A172 (cell line): ENCODE results near the gene TAS2R1. TPM values are rescaled to one million over a fixed set of nuclear protein-coding genes. Genes with fewer than 3 reads are reported as not detected.

Source experiments
- DNase-seq: peaks from one replicate; pipeline ENCODE4 v3.0.0-alpha.2; 2015; ENCODE audit warnings: low spot score
- total RNA-seq: library from RNA; depleted of rRNA; stranded (reverse); fragments of >200 nt; shearing (Covaris generic); gene quantifications from 2 replicates; pipeline ENCODE4 v1.2.3, GENCODE V29; 2014; rRNA removed

Gene TAS2R1, protein sequence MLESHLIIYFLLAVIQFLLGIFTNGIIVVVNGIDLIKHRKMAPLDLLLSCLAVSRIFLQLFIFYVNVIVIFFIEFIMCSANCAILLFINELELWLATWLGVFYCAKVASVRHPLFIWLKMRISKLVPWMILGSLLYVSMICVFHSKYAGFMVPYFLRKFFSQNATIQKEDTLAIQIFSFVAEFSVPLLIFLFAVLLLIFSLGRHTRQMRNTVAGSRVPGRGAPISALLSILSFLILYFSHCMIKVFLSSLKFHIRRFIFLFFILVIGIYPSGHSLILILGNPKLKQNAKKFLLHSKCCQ
- not detected in 2 replicates for total RNA-seq

DNA sequence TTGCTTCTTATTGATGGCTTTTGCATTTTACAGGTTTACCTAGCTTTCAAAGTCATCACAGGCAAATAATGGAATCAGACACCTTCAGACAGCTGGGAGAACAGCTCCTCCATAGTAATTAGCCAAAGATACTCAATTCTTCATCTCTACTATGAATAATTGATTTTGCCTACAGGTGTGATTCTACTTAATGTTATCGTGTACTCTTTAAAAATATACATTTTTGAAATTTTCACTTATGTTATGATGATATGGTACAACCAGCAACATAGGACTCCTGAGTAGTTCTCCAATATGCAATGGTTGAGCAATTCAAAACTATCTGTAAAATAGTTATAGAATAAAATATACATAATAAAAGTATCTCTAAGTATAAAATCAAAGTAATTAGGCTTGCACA, at the start of gene TAS2R1:
Gene TAS2R1 (minus strand): TSS at position 101 of the 400 bp plus-strand sequence. CDS start 319 bp downstream, outside the sequence.
- DNase-seq: no peak

DNA sequence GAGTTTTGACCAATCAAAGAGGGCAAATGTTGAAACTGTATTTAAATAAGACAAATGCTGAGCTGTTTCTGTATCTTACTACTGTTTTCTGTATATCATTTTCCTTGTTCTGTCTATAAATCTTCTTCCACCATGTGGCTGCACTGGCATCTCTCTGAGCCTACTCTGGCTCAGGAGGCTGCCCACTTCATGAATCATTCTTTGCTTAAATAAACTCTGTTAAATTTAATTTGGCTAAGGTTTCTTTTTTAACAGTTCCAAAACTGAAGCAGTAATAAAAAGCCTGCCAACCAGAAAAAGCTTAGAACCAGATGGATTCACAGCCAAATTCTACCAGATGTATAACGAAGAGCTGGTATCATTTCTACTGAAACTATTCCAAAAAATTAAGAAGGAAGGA, 40.2 kb upstream of the TAS2R1 start:
- DNase-seq: no peak

DNA sequence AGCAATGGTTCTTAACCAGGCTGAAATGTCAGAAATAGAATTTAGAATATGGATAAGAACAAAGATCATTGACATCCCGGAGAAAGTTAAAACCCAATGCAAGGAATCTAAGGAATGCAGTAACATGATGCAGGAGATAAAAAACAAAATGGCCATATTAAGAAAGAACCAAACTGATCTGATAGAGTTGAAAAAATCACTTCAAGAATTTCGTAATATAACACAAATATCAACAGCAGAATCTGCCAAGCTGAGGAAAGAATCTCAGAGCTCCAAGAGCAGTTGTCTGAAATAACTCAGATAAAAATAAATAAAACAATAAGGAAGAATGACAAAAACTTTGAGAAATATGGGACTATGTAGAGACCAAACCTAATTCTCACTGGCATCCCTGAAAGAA, 37.8 kb upstream of the TAS2R1 start:
- DNase-seq: no peak

DNA sequence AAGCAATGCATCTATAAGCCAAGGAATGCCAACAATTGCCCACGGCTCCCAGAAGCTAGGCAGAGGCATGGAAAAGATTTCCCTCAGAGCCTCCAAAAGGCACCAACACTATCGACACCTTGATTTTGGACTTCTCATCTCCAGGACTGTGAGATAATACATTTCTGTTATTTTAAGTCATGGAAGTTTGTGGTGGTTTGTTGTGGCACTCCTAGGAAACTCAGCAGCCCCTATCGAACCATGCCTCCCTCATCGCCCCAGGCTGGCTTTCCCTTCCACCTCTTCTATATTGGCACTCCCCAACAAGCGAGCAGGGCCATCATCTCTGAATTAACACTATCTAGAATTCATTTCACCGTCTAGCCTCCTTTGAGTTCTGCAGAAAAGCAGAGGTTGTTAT, 33.7 kb upstream of the TAS2R1 start:
- no peak for DNase-seq

DNA sequence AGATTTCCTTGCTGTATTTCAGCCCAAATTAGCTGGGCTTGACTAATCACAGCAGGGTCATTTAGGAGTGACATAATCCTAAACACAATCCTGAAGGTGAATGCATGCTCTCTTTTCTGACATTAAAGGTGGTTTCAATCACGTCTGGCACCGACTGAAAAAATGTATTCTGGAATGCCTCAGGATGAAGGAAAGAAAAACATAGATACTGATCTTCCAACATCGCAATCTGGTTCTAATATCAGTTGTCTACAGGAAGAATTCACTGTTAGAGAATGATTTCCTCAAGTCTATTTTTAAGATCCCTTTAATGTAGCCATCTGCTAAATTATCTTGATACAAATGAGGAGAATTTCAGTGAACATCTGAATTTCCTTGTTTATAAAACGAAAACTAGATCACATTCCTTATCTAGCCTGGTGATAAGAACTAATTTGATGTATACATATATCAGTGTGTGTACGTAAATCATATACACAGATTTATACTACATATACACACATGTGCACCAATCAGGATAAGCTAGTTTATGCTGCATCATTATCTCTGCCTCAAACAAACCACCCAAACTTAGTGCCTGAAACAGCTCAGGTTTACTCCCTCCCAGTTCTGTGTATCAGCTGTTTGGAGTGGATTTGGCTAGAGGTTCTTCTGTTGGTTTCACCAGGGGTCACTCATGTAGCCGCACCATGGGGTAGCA, 31.3 kb upstream of the TAS2R1 start:
- no peak for DNase-seq

DNA sequence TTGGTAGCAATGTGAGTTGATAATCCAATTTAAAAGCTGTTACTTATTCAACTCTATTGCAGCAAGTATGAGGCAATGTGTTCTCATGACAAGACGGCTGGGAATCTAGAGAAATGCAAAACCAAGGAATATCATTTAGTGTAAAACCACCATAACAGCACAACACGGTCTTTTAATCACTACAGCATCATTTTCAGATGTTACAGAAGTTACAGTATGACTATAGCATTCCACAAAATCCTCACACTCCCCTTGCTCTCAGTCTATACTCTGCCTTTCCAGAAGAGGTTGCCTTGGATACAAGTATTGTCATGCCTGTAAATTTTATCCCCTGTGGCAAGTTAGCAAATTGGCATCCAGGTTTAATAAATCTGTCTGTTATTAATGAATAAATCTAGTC, 28.6 kb upstream of the TAS2R1 start:
- DNase-seq: no peak

DNA sequence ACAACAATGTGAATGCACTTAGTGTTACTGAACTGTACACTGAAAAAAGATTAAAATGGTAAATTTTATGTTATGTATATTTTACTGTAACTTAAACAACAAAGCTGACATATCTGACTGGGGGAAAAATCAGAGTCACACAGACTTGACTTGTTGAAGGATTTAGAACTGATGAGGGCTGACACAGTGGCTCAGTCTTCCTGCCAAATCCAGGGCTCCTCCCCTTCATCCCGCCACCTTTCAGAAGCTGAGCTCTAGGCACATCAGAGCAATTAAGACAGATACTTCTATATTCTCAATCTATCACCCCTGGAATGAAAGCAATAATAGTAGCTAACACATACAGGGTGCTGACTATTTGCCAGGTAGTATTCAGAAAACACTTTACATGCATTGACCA, 27.7 kb upstream of the TAS2R1 start:
- DNase-seq: no peak

DNA sequence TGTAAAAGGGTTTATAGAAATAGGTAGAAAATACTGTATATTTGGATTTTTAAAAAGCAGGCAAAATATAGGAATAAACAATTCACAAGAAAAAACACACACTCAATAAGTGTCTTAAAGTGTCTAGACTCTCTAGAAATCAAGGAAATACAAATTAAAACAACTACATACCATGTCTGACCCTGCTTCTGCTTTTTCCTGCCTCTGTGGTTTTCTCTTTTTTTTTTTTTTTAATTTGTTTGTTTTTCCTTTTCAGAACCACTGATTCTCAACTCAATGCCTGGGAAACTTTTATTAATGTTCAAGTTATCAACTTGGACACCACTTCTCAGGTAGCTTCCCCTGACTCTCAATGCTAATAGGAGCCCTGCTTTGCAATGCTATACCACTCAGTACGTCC, 25.5 kb upstream of the TAS2R1 start:
- DNase-seq: no peak

DNA sequence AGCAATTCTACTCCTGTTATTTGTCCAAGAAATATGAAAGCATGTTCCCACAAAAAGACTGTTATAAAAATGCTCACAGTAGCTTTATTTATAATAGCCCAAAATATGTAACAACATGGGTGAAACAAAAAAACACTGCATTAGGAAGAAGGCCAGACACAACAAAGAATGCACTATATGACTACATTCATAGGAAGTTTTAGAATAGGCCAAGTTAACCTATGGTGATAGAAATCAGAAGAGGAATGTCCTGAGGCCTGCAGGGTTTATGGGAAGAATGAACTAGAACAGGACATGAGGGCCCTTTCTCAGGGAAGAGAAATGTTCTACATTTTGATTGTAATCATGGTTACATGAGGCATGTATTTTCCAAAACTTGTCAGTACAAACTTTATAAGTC, 24.7 kb upstream of the TAS2R1 start:
- no peak for DNase-seq

DNA sequence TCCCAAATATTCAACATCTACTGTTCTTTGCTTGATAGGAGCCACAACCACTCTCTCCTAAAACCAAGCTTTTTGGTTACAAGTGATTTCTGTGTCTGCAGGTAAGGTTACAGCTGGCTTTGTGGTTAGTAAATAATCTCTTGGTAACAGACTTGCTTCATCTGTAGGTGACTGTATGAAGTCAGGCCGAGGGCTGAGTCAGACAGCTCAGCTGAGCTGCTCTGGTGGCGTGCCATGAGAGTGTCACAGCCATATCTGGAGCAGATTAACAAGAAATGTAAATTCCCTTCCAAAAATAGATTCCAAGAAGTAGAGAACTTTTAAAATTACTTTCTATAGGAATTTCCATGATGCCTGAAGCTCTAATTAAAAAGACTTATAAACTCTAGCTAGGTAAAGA, 23.7 kb upstream of the TAS2R1 start:
- DNase-seq: peak; percentile 84

DNA sequence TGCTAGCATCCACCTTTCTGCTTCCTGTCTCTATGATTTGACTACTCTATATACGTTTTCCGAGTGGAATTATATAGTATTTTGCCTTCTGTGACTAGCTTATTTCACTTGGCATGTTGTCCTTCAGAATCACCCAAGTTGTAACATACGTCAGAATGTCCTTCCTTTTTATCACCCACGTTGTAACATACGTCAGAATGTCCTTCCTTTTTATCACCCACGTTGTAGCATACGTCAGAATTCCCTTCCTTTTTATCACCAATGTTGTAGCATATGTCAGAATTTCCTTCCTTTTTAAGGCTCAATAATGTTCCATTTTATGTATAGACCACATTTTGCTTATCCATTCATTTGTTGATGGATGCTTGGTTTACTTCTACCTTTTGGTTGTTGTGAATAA, 22.9 kb upstream of the TAS2R1 start:
- DNase-seq: no peak

DNA sequence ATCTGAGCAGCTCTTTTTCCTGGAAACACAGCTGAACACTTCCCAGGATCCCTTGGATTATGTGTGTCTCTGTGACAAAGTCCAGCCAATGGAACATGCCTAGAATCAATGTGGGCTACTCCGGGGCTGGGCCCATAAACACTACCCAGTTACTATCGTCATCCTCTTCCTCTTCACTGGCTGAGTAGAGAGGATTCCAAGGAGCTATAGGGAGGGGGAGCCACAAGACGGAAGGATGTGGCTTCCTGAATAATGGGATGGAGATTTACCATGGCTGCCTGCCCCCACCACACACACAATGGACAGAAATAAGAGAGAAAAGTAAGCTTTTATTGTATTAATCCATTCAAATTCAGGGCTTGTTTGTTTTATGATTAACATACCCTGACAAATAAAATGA, 22.1 kb upstream of the TAS2R1 start:
- DNase-seq: no peak

DNA sequence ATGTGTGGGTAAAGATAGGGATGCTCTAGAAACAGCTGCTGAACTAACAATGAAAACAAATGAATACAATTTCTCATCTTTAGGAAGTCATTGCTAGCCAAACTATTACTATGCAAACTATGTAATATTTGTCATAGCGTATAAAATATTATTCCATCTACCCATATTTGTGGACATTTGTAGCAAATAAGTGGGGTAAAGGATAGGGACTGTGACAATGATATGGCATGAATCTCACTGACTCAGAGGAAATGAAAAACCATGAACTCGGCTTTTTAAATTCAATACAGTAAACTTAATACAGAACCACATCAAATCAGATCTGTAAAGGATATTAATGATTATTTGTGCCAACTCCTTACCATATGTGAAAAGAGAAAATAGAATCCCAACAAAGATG, 16.7 kb upstream of the TAS2R1 start:
- DNase-seq: no peak

DNA sequence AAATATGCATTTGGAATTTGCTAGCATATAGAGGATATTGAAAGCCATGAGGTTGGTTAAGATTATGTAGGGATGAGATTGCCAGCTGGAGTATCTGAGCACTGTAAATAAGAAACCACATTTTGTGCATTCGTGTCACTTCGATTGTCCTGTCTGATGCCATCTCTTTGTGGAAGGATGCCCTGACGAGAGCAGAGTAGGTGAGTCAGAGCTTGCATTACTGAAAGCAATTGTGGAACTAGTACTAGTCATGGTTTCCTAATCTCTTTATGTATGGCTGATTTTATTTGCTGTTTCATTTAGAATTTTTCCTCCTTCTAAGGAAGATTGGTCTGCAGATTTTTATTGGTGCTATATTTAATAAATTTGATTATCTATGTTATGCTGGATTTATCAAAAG, 14.5 kb upstream of the TAS2R1 start:
- no peak for DNase-seq

DNA sequence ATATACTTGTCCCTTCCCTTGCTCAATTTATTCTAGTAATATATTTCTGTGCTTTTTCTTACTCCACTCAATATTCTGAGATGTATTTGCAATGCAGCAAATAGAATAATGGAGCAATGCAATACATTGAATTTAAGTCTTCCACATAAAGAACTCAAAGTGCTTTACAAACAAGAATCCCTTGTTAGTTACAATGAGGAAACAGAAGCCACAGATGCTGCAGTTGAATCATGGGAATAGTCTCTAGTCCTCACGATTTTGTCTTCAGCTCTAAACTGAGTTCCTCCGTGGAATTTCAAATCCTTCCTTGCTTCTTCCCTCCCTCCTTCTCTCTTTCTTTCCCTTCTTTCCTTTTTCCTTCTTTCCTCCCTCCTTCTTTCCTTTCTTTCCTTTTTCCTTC, 12.5 kb upstream of the TAS2R1 start:
- DNase-seq: no peak

DNA sequence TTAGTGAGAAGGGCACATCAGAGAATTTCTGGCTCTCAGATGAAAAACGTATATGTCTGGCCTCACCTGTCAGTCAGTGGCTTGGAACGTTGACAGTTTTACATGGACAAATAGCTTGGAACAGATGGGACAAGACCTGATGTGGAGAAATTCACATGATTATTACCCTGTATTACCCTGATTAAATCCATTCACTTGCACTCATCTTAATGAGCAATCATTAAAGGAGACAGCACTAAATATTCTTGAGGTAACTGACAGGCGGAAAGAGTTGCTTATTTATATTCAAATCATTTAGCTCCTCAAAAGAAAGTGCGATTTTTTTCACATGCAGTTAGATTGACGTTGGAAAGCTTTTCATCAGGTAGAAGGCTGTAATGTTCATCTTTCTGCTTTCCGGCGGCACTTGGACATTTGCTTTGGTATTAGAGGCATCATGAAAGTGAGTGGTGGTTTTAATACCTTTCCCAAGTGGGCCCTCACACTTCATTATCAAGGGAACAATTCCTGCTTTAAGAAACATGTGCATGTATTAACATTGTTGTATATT, 11.7 kb upstream of the TAS2R1 start:
- no peak for DNase-seq

DNA sequence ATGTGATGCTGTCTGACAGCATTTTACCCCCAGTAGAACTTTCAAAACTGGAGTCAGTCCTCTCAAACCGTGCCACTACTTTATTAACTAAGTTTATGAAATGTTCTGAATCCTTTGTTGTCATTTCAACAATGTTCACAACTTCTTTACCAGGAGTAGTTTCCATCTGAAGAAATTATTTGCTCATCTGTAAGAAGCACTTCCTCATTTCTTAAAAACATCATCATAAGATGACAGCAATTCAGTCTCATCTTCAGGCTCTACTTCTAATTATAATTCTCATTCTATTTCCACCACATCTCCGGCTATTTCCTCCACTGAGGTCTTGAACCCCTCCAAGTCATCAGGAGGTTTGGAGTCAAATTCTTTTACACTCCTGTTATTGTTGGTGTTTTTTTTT, 2.3 kb upstream of the TAS2R1 start:
- no peak for DNase-seq

DNA sequence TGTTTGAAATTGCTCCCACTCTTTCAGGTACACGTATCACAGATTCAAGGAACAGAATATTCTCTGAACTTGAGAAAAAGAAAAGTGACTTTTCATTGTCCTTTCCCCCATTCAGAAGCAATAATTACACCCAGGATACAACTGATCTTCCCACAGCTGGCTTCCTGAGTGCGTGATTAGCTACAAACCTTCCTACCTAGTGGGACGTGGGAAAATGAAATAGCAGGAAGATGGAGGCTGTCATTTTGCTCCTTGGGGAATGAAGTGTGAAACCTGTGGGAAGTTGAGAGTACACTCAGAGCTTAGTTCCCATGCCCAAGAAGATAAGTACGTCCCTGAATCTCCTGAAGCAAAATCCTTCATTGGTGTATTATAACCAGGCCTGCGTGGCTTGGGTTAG, 2.6 kb downstream of the TAS2R1 start:
- no peak for DNase-seq

DNA sequence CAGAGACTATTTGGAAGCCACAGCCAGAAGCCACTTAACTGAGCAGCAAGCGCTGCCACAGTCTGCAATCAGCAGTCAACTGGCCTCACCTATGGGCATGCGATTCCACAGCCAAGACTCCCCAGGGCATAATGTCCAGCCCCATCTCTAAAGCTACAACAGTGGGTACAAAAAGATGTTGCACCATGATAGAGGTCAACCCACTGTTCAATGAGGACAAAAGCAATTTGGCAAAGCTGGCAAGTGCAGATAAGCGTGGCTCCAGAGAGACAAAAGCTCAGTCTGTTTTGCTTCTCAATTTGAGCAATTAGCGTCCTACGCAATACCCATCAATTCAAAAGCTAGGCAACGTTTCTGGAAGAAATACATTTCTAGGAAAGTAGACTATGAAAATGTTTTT, 3.2 kb downstream of the TAS2R1 start:
- DNase-seq: no peak

DNA sequence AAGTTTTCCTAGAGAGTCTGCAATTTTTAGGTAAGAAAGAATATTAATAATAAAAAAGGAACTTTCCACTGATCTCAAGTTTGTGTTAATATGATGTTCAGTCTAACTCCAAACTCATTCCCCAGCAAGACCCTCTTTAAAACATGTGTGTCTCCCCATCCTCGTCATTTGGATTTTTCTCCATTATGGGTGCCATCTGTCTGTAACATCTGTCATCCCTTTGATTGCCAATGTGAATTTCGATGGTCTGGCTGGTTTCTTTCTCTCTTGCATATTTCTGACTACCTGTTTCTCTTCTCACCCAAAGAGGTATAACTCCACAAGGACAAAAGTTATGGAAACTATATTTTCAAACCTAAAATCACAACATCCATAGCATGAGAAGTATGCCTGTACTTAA, 4.4 kb downstream of the TAS2R1 start:
- DNase-seq: no peak

DNA sequence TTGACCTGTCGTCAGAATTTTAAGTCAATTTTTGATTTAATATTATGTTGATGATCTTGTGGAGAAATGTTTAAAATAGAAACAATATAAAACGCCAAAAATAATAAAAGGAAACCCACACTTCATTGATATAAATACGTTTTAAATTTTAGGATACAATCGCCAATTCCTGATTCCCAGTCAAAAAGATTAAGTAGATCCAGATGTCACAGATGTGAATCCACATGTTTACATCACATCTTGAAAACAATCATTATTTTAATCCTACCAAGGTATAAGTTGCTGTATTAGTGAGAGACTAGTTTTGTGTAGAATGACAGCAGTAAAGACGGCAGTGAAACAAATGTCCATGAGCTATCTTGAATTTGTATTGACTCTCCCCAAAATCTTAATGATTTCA, 4.9 kb downstream of the TAS2R1 start:
- no peak for DNase-seq

DNA sequence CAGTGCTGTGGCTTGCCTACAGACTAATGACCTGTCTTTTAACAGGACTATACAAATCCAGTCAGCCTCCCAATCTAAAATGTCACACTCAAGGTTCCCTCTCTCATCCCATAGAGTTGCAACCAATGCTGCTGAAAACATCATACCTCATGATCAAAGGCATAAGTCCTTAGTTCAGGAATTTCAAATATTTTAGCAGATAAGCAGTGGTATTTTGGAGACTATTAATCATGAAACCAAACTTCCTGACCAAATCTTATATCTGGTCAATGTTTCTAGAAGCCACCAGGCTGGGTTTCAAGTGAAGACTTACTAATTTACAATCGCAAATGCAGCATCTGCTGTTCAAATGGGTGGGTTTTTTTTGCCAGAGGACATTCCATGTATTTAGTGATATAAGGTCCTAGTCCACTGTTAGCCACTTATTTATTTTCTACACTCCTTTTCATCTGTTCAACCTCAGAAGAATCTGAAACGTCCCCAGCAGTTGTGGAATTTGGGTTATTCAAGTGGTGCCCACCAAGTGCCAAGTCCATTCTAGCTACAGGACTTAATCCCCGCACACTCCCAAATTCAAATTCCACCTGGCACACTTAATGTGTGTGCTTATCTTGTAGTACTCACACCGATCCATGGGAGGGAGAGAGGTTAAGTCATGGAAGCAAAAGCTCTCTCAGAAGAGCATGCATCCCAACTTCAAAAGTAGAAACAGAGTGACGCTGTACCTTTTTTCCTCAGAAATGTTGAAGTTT, 5.8 kb downstream of the TAS2R1 start:
- peak; percentile 88 for DNase-seq

DNA sequence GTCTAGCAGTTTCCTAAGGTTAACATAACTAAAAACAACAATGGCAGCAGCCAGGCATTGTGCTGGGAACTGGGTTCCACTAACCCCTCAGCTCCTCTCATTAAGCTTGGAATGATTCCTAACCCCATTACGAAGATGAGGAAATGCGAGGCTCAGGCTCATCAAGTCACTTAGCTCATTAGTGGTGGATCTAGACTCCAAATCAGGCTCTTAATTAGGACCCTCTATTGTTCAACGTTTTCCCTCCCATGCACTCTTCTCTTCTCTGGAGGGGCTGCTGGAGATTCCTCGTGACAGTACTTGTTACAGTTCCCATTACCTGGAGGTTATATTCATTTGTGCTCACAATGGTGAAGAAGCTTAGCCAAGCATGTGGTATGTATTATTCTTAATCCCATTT, 6.5 kb downstream of the TAS2R1 start:
- no peak for DNase-seq
